C4-2B (cell line): ENCODE data around the gene PARD3B.

ENCODE experiments used
- H3K27ac ChIP-seq: fragments of 450-650 bp; 2 replicates; pipeline ENCODE4 v1.5.1; 2017
- CTCF ChIP-seq: fragments of 450-650 bp; conservative IDR thresholded peaks from 2 replicates; pipeline ENCODE4 v1.5.1; 2017; ENCODE audit warnings: mild to moderate bottlenecking
- ZFX ChIP-seq: fragments of 450-650 bp; IDR thresholded peaks from 2 replicates; pipeline ENCODE4 v1.6.1; 2017

PARD3B gene

GRCh38 chr2:205662206-205662965 lies 1117.1 kb downstream of the PARD3B start:
- TF ChIP-seq ZFX: no peak
- no peak overlapping the region for H3K27ac ChIP-seq

GRCh38 chr2:205665791-205666190 lies 1120.5 kb downstream of the PARD3B start:
- 0 out of 2 replicates have a peak overlapping the region, but pooled peaks have one; percentile 3 for H3K27ac ChIP-seq
- TF ChIP-seq ZFX (no peak), CTCF (no peak)
